HepG2 (cell line): ENCODE results near the gene MACROD2.

Source experiments
- ATF7 ChIP-seq, 2 experiments: fragments of 450-650 bp in 1 of 2; sonication (generic) in 1 of 2; formaldehyde crosslinking in 1 of 2; IDR thresholded peaks; 2 replicates each; pipeline versions ENCODE4 v1.4.0 to v1.6.1; 2016 to 2020; ENCODE audit warnings: antibody characterized with exemption in 1 of 2, mild to moderate bottlenecking in 1 of 2, missing genetic modification reagents in 1 of 2
- CHD4 ChIP-seq: fragments of 200-600 bp; sonication (generic); IDR thresholded peaks from 2 replicates; pipeline ENCODE4 v1.7.0; 2017; ENCODE audit warnings: mild to moderate bottlenecking, low read length, borderline replicate concordance
- JUNB ChIP-seq: sonication (generic); formaldehyde crosslinking; IDR thresholded peaks from 2 replicates; pipeline ENCODE4 v1.8.0; 2022; ENCODE audit warnings: missing genetic modification reagents, mild to moderate bottlenecking, borderline replicate concordance
- RAD21 ChIP-seq: fragments of 450-650 bp; formaldehyde crosslinking; IDR thresholded peaks from 2 replicates; pipeline ENCODE4 v1.5.0; 2020; ENCODE audit warnings: mild to moderate bottlenecking
- SETDB1 ChIP-seq: sonication (generic); formaldehyde crosslinking; IDR thresholded peaks from 2 replicates; pipeline ENCODE4 v1.5.1; 2020; ENCODE audit warnings: missing genetic modification reagents, mild to moderate bottlenecking, borderline replicate concordance
- SMC3 ChIP-seq: IDR thresholded peaks from 2 replicates; pipeline ENCODE4 v1.6.1; 2011; ENCODE audit warnings: low read length, improper control_type of control experiment
- ZBTB1 ChIP-seq: sonication (generic); formaldehyde crosslinking; IDR thresholded peaks from 2 replicates; pipeline ENCODE4 v1.4.0; 2020; ENCODE audit warnings: missing genetic modification reagents, borderline replicate concordance
- ZNF143 ChIP-seq: sonication (generic); formaldehyde crosslinking; IDR thresholded peaks from 2 replicates; pipeline ENCODE4 v1.4.0; 2020; ENCODE audit warnings: missing genetic modification reagents
- ZNF776 ChIP-seq: sonication (generic); formaldehyde crosslinking; IDR thresholded peaks from 2 replicates; pipeline ENCODE4 v1.4.0; 2020; ENCODE audit warnings: mild to moderate bottlenecking, missing genetic modification reagents
- TF ChIP-seq, protein P1 (sequence below), 2 experiments: sonication (generic) in 1 of 2; formaldehyde crosslinking in 1 of 2; IDR thresholded peaks; 2 replicates each; pipeline versions ENCODE4 v1.4.0 to v1.6.1; 2018 to 2020; ENCODE audit warnings: missing genetic modification reagents in 2 of 2, borderline replicate concordance in 1 of 2, low read depth in 1 of 2, mild to moderate bottlenecking in 1 of 2, missing biosample characterization in 1 of 2
- TF ChIP-seq, protein P2 (sequence below): sonication (generic); formaldehyde crosslinking; IDR thresholded peaks from 2 replicates; pipeline ENCODE4 v1.8.0; 2022; ENCODE audit warnings: missing genetic modification reagents, mild to moderate bottlenecking, borderline replicate concordance
- TF ChIP-seq, protein P3 (sequence below): IDR thresholded peaks from 2 replicates; pipeline ENCODE4 v1.6.1; 2016; ENCODE audit warnings: low read depth, borderline replicate concordance
- TF ChIP-seq, protein P4 (sequence below): sonication (generic); formaldehyde crosslinking; IDR thresholded peaks from 2 replicates; pipeline ENCODE4 v1.5.0; 2020; ENCODE audit warnings: mild to moderate bottlenecking, missing genetic modification reagents, moderate library complexity

DNA sequence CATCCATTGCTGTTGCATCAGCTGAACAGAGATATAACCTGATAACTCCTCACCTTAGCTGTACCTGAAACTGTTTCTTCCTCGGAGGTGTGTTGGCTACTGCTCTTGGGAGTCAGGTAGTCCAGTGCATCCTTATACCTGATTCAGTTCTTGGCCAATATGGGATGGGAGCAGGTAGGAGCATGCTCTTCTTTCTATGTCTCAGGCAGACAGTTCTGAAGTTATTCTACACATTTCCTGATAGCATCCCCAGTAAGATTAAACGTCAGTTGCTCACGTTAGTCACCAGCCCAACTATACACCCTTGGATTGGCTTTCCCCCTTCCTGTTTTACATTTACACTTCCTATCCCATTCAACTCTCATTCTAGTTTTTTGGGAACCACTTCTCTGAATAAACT lies 586.4 kb downstream of the MACROD2 start:
- TF ChIP-seq ZBTB1 (CRISPR knock-in tag) (no peak), ATF7 (IDR thresholded peaks at IDR 0.05) (no peak), ATF7 (CRISPR knock-in tag; IDR thresholded peaks at IDR 0.05) (no peak), SMC3 (no peak), SETDB1 (CRISPR knock-in tag) (no peak), CHD4 (no peak), JUNB (CRISPR knock-in tag) (no peak), ZNF776 (no peak), RAD21 (CRISPR knock-in tag) (no peak), ZNF143 (CRISPR knock-in tag) (no peak)
- TF ChIP-seq, protein P1, sequence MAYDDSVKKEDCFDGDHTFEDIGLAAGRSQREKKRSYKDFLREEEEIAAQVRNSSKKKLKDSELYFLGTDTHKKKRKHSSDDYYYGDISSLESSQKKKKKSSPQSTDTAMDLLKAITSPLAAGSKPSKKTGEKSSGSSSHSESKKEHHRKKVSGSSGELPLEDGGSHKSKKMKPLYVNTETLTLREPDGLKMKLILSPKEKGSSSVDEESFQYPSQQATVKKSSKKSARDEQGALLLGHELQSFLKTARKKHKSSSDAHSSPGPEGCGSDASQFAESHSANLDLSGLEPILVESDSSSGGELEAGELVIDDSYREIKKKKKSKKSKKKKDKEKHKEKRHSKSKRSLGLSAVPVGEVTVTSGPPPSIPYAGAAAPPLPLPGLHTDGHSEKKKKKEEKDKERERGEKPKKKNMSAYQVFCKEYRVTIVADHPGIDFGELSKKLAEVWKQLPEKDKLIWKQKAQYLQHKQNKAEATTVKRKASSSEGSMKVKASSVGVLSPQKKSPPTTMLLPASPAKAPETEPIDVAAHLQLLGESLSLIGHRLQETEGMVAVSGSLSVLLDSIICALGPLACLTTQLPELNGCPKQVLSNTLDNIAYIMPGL (CRISPR knock-in tag; IDR thresholded peaks at IDR 0.05; ENCODE audit: borderline replicate concordance in 1 of 2, low read depth in 1 of 2), result no peak
- TF ChIP-seq, protein P2, sequence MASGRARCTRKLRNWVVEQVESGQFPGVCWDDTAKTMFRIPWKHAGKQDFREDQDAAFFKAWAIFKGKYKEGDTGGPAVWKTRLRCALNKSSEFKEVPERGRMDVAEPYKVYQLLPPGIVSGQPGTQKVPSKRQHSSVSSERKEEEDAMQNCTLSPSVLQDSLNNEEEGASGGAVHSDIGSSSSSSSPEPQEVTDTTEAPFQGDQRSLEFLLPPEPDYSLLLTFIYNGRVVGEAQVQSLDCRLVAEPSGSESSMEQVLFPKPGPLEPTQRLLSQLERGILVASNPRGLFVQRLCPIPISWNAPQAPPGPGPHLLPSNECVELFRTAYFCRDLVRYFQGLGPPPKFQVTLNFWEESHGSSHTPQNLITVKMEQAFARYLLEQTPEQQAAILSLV (CRISPR knock-in tag), result no peak
- TF ChIP-seq, protein P3, sequence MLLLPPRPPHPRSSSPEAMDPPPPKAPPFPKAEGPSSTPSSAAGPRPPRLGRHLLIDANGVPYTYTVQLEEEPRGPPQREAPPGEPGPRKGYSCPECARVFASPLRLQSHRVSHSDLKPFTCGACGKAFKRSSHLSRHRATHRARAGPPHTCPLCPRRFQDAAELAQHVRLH, result no peak
- TF ChIP-seq, protein P4, sequence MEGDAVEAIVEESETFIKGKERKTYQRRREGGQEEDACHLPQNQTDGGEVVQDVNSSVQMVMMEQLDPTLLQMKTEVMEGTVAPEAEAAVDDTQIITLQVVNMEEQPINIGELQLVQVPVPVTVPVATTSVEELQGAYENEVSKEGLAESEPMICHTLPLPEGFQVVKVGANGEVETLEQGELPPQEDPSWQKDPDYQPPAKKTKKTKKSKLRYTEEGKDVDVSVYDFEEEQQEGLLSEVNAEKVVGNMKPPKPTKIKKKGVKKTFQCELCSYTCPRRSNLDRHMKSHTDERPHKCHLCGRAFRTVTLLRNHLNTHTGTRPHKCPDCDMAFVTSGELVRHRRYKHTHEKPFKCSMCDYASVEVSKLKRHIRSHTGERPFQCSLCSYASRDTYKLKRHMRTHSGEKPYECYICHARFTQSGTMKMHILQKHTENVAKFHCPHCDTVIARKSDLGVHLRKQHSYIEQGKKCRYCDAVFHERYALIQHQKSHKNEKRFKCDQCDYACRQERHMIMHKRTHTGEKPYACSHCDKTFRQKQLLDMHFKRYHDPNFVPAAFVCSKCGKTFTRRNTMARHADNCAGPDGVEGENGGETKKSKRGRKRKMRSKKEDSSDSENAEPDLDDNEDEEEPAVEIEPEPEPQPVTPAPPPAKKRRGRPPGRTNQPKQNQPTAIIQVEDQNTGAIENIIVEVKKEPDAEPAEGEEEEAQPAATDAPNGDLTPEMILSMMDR (CRISPR knock-in tag), result no peak
